GM23248 (cell line): Measurements from ENCODE around the gene SNAP25.

Source experiments
- EZH2 ChIP-seq: fragments of 200-600 bp; sonication (generic); IDR thresholded peaks from 2 replicates; pipeline ENCODE4 v1.6.1; 2018; ENCODE audit warnings: antibody characterized with exemption, mild to moderate bottlenecking; ENCODE audit not compliant: insufficient read depth, poor library complexity, severe bottlenecking
- EZH2phosphoT487 ChIP-seq: fragments of 200-600 bp; sonication (generic); IDR thresholded peaks from 2 replicates; pipeline ENCODE4 v1.6.1; 2018; ENCODE audit warnings: antibody characterized with exemption, moderate library complexity, mild to moderate bottlenecking, low read depth; ENCODE audit not compliant: insufficient read depth

DNA sequence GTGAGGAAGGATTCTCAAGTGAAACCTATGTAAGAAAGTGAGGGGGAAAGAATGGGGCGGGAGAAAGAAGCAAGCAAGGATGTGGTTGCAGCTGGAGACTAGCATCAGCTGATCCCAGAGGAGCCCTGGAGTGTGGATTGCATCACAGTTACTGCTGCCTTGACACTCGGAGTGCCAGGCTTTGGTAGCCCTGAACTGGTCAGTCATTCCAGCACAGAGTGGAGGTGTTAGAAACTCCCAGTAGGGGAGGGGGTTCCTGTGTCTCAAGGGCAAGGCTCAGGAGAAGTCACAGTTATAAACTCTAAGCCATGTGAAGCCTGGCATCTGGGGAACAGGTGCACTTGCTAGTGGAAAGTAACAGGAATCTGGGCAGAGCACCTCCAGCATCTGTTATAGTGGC, 23.5 kb downstream of the SNAP25 start:
- no peak for TF ChIP-seq EZH2
- TF ChIP-seq EZH2phosphoT487, result no peak
